GM12878 (cell line): ENCODE results near the gene UCKL1.

Experiments
- CBX3 ChIP-seq: fragments of 200-600 bp; sonication (generic); IDR thresholded peaks from 2 replicates; pipeline ENCODE4 v1.6.1; 2016; ENCODE audit warnings: low read depth, borderline replicate concordance
- RBBP5 ChIP-seq: fragments of 200-600 bp; sonication (generic); conservative IDR thresholded peaks from 2 replicates; pipeline ENCODE4 v1.6.1; 2016
- YY1 ChIP-seq: IDR thresholded peaks from 2 replicates; pipeline ENCODE4 v1.6.1; 2011; ENCODE audit warnings: low read depth, mild to moderate bottlenecking, low read length
- ZNF207 ChIP-seq: fragments of 450-650 bp; IDR thresholded peaks from 2 replicates; pipeline ENCODE4 v1.6.1; 2014; ENCODE audit warnings: antibody characterized with exemption, mild to moderate bottlenecking, borderline replicate concordance
- TF ChIP-seq, protein P1 (sequence below): IDR thresholded peaks from 2 replicates; pipeline ENCODE4 v1.6.1; 2012; ENCODE audit warnings: low read depth, low read length, improper control_type of control experiment
- TF ChIP-seq, protein P2 (sequence below), 3 experiments: IDR thresholded peaks in 2 of 3; conservative IDR thresholded peaks in 1 of 3; 2 replicates each; pipeline ENCODE4 v1.5.1; 2011; ENCODE audit warnings: low read depth in 3 of 3, low read length in 3 of 3, mild to moderate bottlenecking in 3 of 3, control low read depth in 2 of 3, moderate library complexity in 2 of 3, inconsistent platforms in 1 of 3, mixed read lengths in 1 of 3; ENCODE audit not compliant: control insufficient read depth in 2 of 3, insufficient read depth in 1 of 3; ENCODE audit errors: extremely low read depth in 1 of 3
- TF ChIP-seq, protein P3 (sequence below): fragments of 450-650 bp; IDR thresholded peaks from 2 replicates; pipeline ENCODE4 v1.6.1; 2017; ENCODE audit warnings: mild to moderate bottlenecking

- TF ChIP-seq, protein P1, sequence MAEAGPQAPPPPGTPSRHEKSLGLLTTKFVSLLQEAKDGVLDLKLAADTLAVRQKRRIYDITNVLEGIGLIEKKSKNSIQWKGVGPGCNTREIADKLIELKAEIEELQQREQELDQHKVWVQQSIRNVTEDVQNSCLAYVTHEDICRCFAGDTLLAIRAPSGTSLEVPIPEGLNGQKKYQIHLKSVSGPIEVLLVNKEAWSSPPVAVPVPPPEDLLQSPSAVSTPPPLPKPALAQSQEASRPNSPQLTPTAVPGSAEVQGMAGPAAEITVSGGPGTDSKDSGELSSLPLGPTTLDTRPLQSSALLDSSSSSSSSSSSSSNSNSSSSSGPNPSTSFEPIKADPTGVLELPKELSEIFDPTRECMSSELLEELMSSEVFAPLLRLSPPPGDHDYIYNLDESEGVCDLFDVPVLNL = no peak
- TF ChIP-seq RBBP5 = no peak
- TF ChIP-seq, protein P2, sequence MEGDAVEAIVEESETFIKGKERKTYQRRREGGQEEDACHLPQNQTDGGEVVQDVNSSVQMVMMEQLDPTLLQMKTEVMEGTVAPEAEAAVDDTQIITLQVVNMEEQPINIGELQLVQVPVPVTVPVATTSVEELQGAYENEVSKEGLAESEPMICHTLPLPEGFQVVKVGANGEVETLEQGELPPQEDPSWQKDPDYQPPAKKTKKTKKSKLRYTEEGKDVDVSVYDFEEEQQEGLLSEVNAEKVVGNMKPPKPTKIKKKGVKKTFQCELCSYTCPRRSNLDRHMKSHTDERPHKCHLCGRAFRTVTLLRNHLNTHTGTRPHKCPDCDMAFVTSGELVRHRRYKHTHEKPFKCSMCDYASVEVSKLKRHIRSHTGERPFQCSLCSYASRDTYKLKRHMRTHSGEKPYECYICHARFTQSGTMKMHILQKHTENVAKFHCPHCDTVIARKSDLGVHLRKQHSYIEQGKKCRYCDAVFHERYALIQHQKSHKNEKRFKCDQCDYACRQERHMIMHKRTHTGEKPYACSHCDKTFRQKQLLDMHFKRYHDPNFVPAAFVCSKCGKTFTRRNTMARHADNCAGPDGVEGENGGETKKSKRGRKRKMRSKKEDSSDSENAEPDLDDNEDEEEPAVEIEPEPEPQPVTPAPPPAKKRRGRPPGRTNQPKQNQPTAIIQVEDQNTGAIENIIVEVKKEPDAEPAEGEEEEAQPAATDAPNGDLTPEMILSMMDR (IDR thresholded peaks at IDR 0.05 in 2 of 3, conservative IDR thresholded peaks at IDR 0.05 in 1 of 3; ENCODE audit: control insufficient read depth in 2 of 3, extremely low read depth in 1 of 3, insufficient read depth in 1 of 3, low read depth in 3 of 3, low read length in 3 of 3) = no peak
- TF ChIP-seq ZNF207 = no peak
- no peak for TF ChIP-seq YY1
- TF ChIP-seq, protein P3, sequence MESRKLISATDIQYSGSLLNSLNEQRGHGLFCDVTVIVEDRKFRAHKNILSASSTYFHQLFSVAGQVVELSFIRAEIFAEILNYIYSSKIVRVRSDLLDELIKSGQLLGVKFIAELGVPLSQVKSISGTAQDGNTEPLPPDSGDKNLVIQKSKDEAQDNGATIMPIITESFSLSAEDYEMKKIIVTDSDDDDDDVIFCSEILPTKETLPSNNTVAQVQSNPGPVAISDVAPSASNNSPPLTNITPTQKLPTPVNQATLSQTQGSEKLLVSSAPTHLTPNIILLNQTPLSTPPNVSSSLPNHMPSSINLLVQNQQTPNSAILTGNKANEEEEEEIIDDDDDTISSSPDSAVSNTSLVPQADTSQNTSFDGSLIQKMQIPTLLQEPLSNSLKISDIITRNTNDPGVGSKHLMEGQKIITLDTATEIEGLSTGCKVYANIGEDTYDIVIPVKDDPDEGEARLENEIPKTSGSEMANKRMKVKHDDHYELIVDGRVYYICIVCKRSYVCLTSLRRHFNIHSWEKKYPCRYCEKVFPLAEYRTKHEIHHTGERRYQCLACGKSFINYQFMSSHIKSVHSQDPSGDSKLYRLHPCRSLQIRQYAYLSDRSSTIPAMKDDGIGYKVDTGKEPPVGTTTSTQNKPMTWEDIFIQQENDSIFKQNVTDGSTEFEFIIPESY = no peak
- no peak for TF ChIP-seq CBX3
Measured at GRCh38 chr20:63891061-63892002, 64.9 kb downstream of the UCKL1 start.
